HUES64 (cell line): ENCODE measurements around the gene MPDU1.
"Not testable (repeated sequence)": the region's sequence is repeated elsewhere in the genome, so short reads cannot be mapped to it uniquely, and the experiment has no call there.

ENCODE experiments used
- H3K27ac ChIP-seq: 2 replicates; pipeline ENCODE4 v1.7.0; 2013; ENCODE audit warnings: low read depth, low read length, inconsistent platforms
- H3K27me3 ChIP-seq: 2 replicates; pipeline ENCODE4 v1.6.1; 2013; ENCODE audit warnings: mild to moderate bottlenecking, low read length; ENCODE audit not compliant: insufficient read depth
- H3K36me3 ChIP-seq: 2 replicates; pipeline ENCODE4 v1.6.1; 2013; ENCODE audit warnings: mild to moderate bottlenecking, low read length; ENCODE audit not compliant: insufficient read depth
- H3K4me1 ChIP-seq: 2 replicates; pipeline ENCODE4 v1.6.1; 2013; ENCODE audit warnings: mild to moderate bottlenecking, low read length, moderate library complexity; ENCODE audit not compliant: insufficient read depth
- H3K4me3 ChIP-seq: 2 replicates; pipeline ENCODE4 v1.5.1; 2013; ENCODE audit warnings: mild to moderate bottlenecking, low read length, moderate library complexity
- H3K9ac ChIP-seq: 2 replicates; pipeline ENCODE4 v1.6.1; 2013; ENCODE audit warnings: mild to moderate bottlenecking, low read depth, low read length
- H3K9me3 ChIP-seq: 2 replicates; pipeline ENCODE4 v1.6.1; 2013; ENCODE audit warnings: low read depth, low read length; ENCODE audit not compliant: insufficient read depth
- WGBS: fragments of 150-250, 120-280 bp; methylation state at CpG from one replicate; pipeline ENCODE4 v1.1.7; 2013; ENCODE audit warnings: missing lambda C conversion rate; 5-methylcytosine and 5-hydroxymethylcytosine counted together

Gene MPDU1

DNA sequence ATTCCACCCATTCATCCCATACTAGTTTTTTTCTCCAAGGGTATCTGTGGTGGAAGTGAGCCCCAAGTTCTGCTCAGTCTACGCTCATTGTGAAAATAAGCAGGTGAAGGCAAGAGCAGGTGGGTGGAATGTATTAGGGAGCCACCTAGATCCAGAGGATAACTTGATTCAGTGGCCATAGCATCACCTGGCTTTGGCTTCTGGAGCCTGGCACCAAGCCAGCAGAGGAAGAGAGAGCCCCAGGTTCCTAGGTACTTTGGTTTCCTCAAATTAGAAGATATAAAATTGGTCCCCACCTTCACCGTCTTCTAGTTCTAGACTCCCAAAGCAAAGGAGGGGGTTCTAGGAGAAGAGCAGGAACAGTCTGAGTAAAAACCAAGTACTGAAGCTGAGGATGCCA is 27.0 kb downstream of the MPDU1 start:
- H3K27ac ChIP-seq: no peak overlapping the region
- H3K36me3 ChIP-seq: peaks cover 37% of the 10 kb centered on the region
- H3K4me1 ChIP-seq: peaks cover 8% of the 10 kb centered on the region
- H3K9me3 ChIP-seq: no peaks in the 10 kb centered on the region
- H3K27me3 ChIP-seq: no peaks in the 10 kb centered on the region
- H3K4me3 ChIP-seq: no peak overlapping the region
- WGBS: 93% methylated on average over 2 of the region's 2 CpGs
- no peak overlapping the region for H3K9ac ChIP-seq

GRCh38 chr17:7611635-7612293 is 28.1 kb downstream of the MPDU1 start:
- H3K9ac ChIP-seq: no peak overlapping the region
- peaks cover 26% of the 10 kb centered on the region for H3K36me3 ChIP-seq
- peaks cover 8% of the 10 kb centered on the region for H3K4me1 ChIP-seq
- WGBS: 98% methylated on average over 3 of the region's 3 CpGs
- no peaks in the 10 kb centered on the region for H3K9me3 ChIP-seq
- H3K27me3 ChIP-seq: no peaks in the 10 kb centered on the region
- H3K27ac ChIP-seq: no peak overlapping the region
- no peak overlapping the region; the same call in 1 of the 2 replicates for H3K4me3 ChIP-seq

GRCh38 chr17:7612294-7612640 is 28.6 kb downstream of the MPDU1 start:
- Histone ChIP-seq H3K9ac (no peak overlapping the region), H3K27ac (no peak overlapping the region), H3K4me3 (no peak overlapping the region), H3K36me3 (peaks cover 25% of the 10 kb centered on the region), H3K9me3 (no peaks in the 10 kb centered on the region), H3K27me3 (no peaks in the 10 kb centered on the region), H3K4me1 (peaks cover 8% of the 10 kb centered on the region)
- WGBS: 94% methylated on average over 1 of the region's 1 CpG

DNA sequence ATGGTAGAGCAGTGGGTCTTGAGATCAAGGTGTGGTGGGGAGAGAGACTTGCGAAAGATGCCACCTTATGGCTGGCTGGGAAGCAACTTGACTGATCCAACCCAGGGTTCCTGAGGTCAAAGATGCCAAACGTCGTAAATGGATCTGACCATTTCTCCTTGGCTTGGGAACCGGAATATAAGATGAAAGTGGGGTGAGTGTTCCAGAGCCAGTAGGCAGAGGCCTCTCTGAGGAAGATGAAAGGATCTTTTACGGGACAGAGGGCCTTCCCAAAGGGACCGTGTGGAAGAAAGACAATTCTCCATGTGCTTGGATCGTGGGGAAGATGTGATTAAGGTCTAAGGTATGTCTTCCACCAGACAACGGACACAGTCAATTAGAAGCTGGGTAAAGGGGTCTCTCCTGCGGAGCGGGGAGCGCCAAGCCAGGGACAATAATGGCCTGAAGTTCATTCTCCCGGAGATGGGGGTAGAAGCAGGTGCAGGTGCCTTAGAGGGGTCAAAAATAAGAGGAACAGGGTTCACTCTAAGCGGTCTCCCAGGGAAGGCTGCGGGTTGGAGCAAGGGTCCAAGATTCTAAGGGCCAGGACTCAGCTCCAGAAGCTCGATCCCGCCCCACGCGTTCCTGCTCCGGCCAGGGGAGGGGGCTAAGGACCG is 30.2 kb downstream of the MPDU1 start:
- H3K9ac ChIP-seq: peak overlapping the region; percentile 79
- H3K4me1 ChIP-seq: peaks cover 8% of the 10 kb centered on the region
- WGBS: 7% methylated on average over 20 of the region's 20 CpGs
- no peaks in the 10 kb centered on the region for H3K27me3 ChIP-seq
- peaks cover 25% of the 10 kb centered on the region for H3K36me3 ChIP-seq
- peak overlapping the region; percentile 85; the same call in 1 of the 2 replicates for H3K27ac ChIP-seq
- peak overlapping the region; percentile 77 for H3K4me3 ChIP-seq
- H3K9me3 ChIP-seq: no peaks in the 10 kb centered on the region

GRCh38 chr17:7614425-7615264 is 31.0 kb downstream of the MPDU1 start, which contains the start of gene FXR2:
Gene FXR2, minus strand, starts transcription at chr17:7614897. Its CDS starts 365 bp downstream, at chr17:7614532.
- peak within 1 kb of the TSS; percentile 77 for H3K4me3 ChIP-seq
- under 1% methylated on average over 93 of the region's 93 CpGs for WGBS
- no peaks in the 10 kb centered on the region for H3K27me3 ChIP-seq
- H3K36me3 ChIP-seq: peaks cover 20% of the 10 kb centered on the region
- H3K4me1 ChIP-seq: peaks cover 8% of the 10 kb centered on the region
- H3K9me3 ChIP-seq: no peaks in the 10 kb centered on the region
- peak within 1 kb of the TSS; percentile 79 for H3K9ac ChIP-seq
- peak within 1 kb of the TSS; percentile 85; the same call in 1 of the 2 replicates for H3K27ac ChIP-seq

GRCh38 chr17:7615265-7615747 is 31.7 kb downstream of the MPDU1 start:
- Histone ChIP-seq H3K4me1 (peaks cover 8% of the 10 kb centered on the region), H3K36me3 (peaks cover 17% of the 10 kb centered on the region), H3K9ac (peak overlapping the region; percentile 24; the same call in 1 of the 2 replicates), H3K4me3 (peak overlapping the region; percentile 46), H3K9me3 (no peaks in the 10 kb centered on the region), H3K27ac (peak overlapping the region; percentile 47; the same call in 1 of the 2 replicates), H3K27me3 (no peaks in the 10 kb centered on the region)
- 14% methylated on average over 27 of the region's 28 CpGs for WGBS

- Histone ChIP-seq H3K27me3 (no peaks in the 10 kb centered on the region), H3K4me1 (peaks cover 2% of the 10 kb centered on the region; the same call in 1 of the 2 replicates), H3K9ac (no peak overlapping the region), H3K4me3 (no peak overlapping the region), H3K27ac (no peak overlapping the region), H3K36me3 (no peaks in the 10 kb centered on the region), H3K9me3 (no peaks in the 10 kb centered on the region)
- whole genome bisulfite sequencing: 94% methylated on average over 4 of the region's 5 CpGs
Measured at GRCh38 chr17:7618608-7619007, 35.0 kb downstream of the MPDU1 start.

DNA sequence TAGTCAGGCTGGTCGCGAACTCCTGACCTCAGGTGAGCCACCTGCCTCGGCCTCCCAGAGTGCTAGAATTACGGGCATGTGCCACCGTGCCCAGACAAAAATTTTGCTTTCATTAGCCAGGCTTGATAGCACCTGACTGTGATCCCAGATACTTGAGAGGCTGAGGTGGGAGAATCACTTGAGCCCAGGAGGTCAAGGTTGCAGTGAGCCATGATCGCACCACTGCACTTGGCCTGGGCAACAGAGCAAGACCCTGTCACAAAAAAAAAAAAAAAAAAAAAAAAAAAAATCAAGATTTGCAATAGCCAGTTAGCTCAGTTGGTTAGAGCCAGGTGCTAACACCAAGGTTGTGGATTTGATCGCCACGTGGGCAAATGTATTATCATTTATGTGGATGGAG is 37.2 kb downstream of the MPDU1 start:
- WGBS: 95% methylated on average over 8 of the region's 8 CpGs
- Histone ChIP-seq H3K36me3 (peaks cover under 1% of the 10 kb centered on the region; the same call in 1 of the 2 replicates), H3K27me3 (no peaks in the 10 kb centered on the region), H3K9ac (no peak overlapping the region), H3K4me3 (no peak overlapping the region), H3K27ac (no peak overlapping the region), H3K4me1 (no peaks in the 10 kb centered on the region), H3K9me3 (no peaks in the 10 kb centered on the region)

DNA sequence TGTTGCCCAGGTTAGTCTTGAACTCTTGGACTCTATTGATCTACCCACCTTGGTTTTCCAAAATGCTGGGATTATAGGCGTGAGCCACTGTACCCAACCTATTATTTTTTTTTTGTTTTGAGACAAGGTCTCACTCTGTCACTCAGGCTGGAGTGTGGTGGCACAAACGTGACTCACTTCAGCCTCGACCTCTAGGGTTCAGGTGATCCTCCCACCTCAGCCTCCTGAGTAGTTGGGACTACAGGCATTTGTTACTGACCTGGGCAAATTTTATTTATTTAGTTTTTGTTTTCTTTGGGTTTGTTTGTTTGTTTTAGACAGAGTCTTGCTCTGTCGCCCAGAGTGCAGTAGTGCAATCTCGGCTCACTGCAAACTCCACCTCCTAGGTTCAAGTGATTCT is 40.0 kb downstream of the MPDU1 start:
- peaks cover 5% of the 10 kb centered on the region; the same call in 1 of the 2 replicates for H3K36me3 ChIP-seq
- H3K9ac ChIP-seq: no peak overlapping the region
- H3K4me3 ChIP-seq: no peak overlapping the region
- 98% methylated on average over 5 of the region's 5 CpGs for WGBS
- H3K27me3 ChIP-seq: no peaks in the 10 kb centered on the region
- no peaks in the 10 kb centered on the region for H3K9me3 ChIP-seq
- no peak overlapping the region for H3K27ac ChIP-seq
- no peaks in the 10 kb centered on the region for H3K4me1 ChIP-seq

DNA sequence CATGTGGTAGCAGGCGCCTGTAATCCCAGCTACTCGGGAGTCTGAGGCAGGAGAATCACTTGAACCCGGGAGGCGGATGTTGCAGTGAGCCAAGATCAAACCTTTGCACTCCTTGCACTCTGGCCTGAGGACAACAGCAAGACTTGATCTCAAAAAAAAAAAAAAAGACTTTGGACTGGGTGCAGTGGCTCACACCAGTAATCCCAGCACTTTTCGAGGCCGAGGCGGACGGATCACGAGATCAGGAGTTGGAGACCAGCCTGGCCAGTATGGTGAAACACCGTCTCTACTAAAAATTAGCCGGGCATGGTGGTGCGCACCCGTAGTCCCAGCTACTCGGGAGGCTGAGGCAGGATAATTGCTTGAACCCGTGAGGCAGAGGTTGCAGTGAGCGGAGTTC is 42.1 kb downstream of the MPDU1 start:
- H3K27ac ChIP-seq, H3K27me3 ChIP-seq, H3K4me3 ChIP-seq, H3K9me3 ChIP-seq, H3K36me3 ChIP-seq, H3K9ac ChIP-seq, H3K4me1 ChIP-seq: not testable (repeated sequence)
- 95% methylated on average over 16 of the region's 16 CpGs for WGBS

- 90% methylated on average over 7 of the region's 7 CpGs for WGBS
- Histone ChIP-seq H3K9ac (no peak overlapping the region), H3K27ac (no peak overlapping the region), H3K36me3 (peaks cover 5% of the 10 kb centered on the region; the same call in 1 of the 2 replicates), H3K9me3 (no peaks in the 10 kb centered on the region), H3K4me1 (no peaks in the 10 kb centered on the region), H3K27me3 (no peaks in the 10 kb centered on the region), H3K4me3 (peak overlapping the region; percentile 71)
Measured at GRCh38 chr17:7626307-7626706, 42.7 kb downstream of the MPDU1 start.
